SW480 (cell line): ENCODE results near the gene BID.
"Not testable (repeated sequence)": the region's sequence is repeated elsewhere in the genome, so short reads cannot be mapped to it uniquely, and the experiment has no call there.

ENCODE experiments used
- DNase-seq: peaks from one replicate; pipeline ENCODE4 v3.0.0-alpha.2; 2016; ENCODE audit warnings: low spot score

BID gene

GRCh38 chr22:17699696-17700340 lies 74.5 kb downstream of the BID start:
- no peak for DNase-seq

DNA sequence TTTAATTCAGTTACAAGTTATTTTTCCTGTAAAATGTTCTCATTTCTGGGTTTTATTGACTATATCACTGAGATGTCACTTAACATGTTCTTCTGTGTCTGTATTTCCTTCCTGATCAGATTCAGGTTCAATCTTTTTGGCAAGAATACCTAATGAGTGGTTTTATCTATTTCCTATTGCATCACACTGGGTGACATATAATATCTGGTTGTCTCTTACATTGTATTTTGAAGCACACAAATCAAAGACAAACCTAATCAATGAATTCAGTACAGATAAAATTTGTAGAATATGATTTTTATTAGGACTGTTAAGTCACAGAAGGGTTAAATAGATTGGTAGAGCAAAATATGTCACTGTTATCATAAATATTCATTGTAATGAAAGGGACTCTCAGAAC lies 75.3 kb downstream of the BID start:
- DNase-seq = no peak

- not testable (repeated sequence) for DNase-seq
These were observed 76.0 kb downstream of the BID start for GRCh38 chr22:17698276-17698675.

DNA sequence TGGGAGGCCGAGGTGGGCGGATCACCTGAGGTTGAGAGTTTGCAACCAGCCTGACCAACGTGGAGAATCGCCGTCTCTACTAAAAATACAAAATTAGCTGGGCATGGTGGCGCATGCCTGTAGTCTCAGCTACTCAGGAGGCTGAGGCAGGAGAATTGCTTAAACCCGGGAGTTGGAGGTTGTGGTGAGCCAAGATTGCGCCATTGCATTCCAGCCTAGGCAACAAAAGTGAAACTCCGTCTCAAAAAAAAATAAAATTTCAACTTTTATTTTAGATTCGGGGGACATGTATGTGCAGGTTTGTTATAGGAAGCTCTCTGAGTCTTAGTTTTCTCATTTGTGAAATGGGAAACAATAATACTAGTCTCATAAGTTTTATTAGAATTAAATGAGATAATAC lies 77.1 kb downstream of the BID start:
- not testable (repeated sequence) for DNase-seq

- DNase-seq = no peak
These were observed 78.3 kb downstream of the BID start for GRCh38 chr22:17695986-17696385.

DNA sequence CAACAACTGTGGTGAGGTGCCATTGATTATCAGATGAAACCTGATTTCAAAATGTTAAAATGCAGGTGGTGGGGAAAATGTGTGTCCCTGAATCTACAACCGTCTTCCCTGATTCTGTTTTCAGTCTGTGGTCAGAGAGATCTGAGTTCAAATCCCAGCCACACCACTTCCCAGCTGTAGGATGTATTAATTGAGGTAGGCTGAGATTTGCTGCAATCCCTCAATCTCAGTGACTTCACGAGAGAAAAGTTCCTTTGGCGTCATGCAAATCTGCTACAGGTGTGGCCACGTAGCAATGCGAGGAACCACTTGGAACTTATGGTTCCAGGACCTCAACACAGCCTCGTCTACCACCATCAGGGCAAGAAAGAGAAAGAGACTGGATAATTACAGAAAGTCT lies 79.5 kb downstream of the BID start:
- no peak for DNase-seq

DNA sequence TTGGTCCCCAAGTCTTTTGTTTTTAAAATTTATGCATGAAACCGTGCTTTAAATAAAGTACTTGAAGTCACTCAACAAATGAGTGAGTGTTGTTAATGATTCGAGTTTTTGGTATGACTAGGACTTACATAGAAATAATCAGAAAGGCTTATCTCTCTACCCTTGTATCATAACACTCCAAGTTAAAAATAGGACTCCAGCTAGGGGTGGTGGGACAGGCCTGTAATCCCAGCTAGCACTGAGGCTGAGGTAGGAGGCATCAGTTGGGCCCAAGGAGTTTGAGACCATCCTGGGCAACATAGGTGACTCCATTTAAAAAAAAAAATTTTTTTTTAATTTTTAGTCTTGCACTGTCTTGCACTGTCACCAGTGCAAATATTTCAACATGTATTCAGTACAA lies 80.1 kb downstream of the BID start:
- DNase-seq = no peak

DNA sequence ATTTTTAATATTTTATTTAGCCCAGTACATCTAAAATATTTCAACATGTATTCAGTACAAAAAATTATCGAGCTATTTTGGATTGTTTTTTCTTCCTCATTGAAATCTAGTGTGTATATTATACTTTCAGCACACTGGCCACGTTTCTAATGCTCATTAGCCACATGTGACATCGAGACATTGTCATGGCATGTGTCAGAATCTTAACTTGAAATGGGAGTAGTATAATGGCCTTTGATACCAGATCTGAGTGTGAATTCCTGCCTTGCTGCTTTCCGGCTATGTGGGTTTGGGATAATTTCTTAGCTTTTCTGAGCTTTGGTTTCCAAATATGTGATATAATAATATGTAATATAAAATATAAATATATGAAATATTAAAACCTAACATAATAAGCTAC lies 81.4 kb downstream of the BID start:
- DNase-seq = no peak

DNA sequence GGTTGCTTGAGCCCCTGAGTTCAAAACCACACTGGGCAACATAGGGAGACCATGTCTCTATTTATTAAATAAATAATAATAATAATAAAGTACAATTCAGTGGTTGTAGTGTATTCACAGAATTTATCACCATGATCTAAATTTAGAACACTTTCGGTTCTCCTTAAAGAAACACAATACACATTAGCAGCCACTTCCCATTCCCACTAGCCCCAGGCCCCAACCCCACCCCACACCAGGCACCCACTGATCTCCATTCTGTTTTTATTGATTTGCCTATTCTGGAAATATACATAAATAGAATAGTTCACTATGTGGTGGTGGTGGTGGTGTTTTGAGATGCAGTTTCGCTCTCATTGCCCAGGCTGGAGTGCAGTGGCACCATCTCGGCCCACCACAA lies 90.0 kb downstream of the BID start:
- DNase-seq = no peak
